ENCODE measurements around the gene FN1.
A peak's percentile ranks its signal among the peaks of the same experiment; 100 is the strongest.

FN1 gene

GRCh38 chr2:215442401-215442787, 6.5 kb upstream of the FN1 start:
- DNase-seq (ENCODE audit: low spot score): no peak
- in situ Hi-C loops (cut with MboI; ENCODE audit: low pct_unique_long_range_greater_than_20kb, low sequenced_read_pairs, unreplicated experiment): loop anchor here (10.0 kb wide), 1 partner anchor 472 kb away; no protein-coding TSS in a partner anchor
- TF ChIP-seq CTCF (IDR thresholded peaks at IDR 0.05; ENCODE audit: extremely low read depth, insufficient read depth, missing control alignments): peak; percentile 18

GRCh38 chr2:215441560-215442400, 5.9 kb upstream of the FN1 start:
- in situ Hi-C loops (cut with MboI; ENCODE audit: low pct_unique_long_range_greater_than_20kb, low sequenced_read_pairs, unreplicated experiment): loop anchor here (10.0 kb wide), 1 partner anchor 473 kb away; no protein-coding TSS in a partner anchor
- DNase-seq (ENCODE audit: low spot score): no peak
- TF ChIP-seq CTCF (IDR thresholded peaks at IDR 0.05; ENCODE audit: extremely low read depth, insufficient read depth, missing control alignments): no peak

- TF ChIP-seq CTCF (IDR thresholded peaks at IDR 0.05; ENCODE audit: extremely low read depth, insufficient read depth, missing control alignments): no peak
- no peak for DNase-seq (ENCODE audit: low spot score)
- in situ Hi-C loops (cut with MboI; ENCODE audit: low pct_unique_long_range_greater_than_20kb, low sequenced_read_pairs, unreplicated experiment): loop anchor here (10.0 kb wide), 1 partner anchor 475 kb away; no protein-coding TSS in a partner anchor
Observed at GRCh38 chr2:215439980-215440512, 4.2 kb upstream of the FN1 start.

- TF ChIP-seq CTCF (IDR thresholded peaks at IDR 0.05; ENCODE audit: extremely low read depth, insufficient read depth, missing control alignments): no peak
- DNase-seq (ENCODE audit: low spot score): no peak
- in situ Hi-C loops (cut with MboI; ENCODE audit: low pct_unique_long_range_greater_than_20kb, low sequenced_read_pairs, unreplicated experiment): no loop called here
Observed at GRCh38 chr2:215439404-215439803, 3.5 kb upstream of the FN1 start.

- DNase-seq (ENCODE audit: low spot score): no peak
- in situ Hi-C loops (cut with MboI; ENCODE audit: low pct_unique_long_range_greater_than_20kb, low sequenced_read_pairs, unreplicated experiment): no loop called here
- no peak for TF ChIP-seq CTCF (IDR thresholded peaks at IDR 0.05; ENCODE audit: extremely low read depth, insufficient read depth, missing control alignments)
Observed at GRCh38 chr2:215437614-215438013, 1.7 kb upstream of the FN1 start.

GRCh38 chr2:215436705-215437565, 1.1 kb upstream of the FN1 start:
- in situ Hi-C loops (cut with MboI; ENCODE audit: low pct_unique_long_range_greater_than_20kb, low sequenced_read_pairs, unreplicated experiment): no loop called here
- TF ChIP-seq CTCF (IDR thresholded peaks at IDR 0.05; ENCODE audit: extremely low read depth, insufficient read depth, missing control alignments): no peak
- DNase-seq (ENCODE audit: low spot score): peak; percentile 53

All from GM13977 (cell line).